ENCODE results near the gene LACTBL1.
"Not testable (repeated sequence)": the region's sequence is repeated elsewhere in the genome, so short reads cannot be mapped to it uniquely, and the experiment has no call there.

Gene LACTBL1

GRCh38 chr1:22976461-22977243 lies 4.0 kb upstream of the LACTBL1 start:
- peak; percentile 95 for DNase-seq

- no peak for DNase-seq
Measured at GRCh38 chr1:22976127-22976460, 3.4 kb upstream of the LACTBL1 start.

DNA sequence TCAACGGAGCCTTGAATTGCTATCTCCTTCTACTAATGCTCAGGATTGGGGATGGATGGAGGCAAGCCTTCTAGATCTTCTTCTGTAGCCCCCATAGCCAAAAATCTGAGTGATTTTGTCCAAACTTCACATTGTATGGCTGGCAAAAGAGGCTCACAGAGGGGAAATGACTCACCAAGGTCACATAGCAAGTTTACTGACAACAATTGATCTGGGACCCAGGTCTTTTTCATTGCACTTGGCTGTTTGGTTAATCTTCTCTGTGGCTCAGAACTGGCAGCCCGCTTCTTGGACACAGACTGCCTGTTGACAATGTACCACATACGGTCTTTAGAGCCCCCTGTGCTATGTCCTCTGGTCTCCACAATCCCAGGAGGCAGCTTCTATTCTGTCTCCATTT lies 3.0 kb upstream of the LACTBL1 start:
- peak; percentile 26 for DNase-seq

DNA sequence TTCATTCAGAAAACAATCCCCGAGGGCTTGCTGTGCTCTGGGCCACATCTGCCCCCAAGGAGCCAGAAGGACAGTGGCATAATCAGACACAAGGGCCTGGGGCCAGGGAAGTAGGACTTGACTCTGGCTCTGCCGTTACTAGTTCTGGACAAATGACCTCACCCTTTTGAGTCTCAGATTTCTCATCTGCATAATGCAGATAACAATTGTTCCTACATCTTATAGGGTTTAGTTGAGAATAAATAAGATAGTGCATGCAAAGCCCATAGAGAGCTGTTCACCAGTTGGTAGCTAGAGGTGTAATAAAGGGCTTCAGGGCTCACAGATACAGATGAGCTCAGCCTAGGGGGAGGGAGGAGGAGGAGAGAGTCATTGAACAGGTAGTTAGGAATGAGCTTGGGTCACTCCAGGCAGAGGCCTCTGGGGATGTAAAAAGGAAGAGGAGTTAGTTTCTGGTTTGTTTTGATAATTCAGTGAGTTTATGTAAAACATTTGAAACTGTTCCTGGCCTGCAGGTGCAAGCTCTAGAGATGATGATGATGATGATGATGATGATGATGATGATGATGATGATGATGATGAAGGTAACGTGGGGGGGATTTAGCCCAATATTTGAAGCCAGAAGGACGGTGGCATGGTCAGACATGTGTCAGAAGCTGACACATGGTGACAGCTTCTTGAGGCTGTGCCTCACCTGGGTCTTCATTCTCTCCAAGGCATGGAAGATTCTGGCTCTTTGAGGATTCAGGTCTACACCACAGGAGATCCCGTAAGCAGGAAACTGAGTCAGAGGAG lies 858 bp downstream of the LACTBL1 start:
- peak; percentile 73 for DNase-seq

DNA sequence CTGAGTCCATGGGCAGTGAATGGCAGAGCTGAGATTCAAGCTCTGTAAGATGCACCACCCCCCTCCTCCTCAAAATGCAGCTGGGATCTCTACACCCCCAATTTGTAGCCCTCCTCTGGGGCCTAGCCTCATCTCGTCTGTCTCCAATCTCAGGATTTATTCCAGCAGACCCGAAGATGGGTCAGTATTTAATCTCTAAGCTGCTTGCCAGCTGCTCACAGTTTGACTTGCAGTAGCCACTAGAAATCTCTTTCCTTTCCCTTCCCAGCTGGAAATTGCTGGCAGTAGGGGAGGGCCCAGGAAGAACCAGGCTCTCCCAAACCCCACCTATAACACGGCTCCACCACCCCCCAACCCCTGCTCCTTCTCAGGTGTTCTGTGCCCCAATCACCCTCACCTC lies 1.5 kb downstream of the LACTBL1 start:
- peak; percentile 98 for DNase-seq

GRCh38 chr1:22970096-22970495 lies 2.6 kb downstream of the LACTBL1 start:
- no peak for DNase-seq

DNA sequence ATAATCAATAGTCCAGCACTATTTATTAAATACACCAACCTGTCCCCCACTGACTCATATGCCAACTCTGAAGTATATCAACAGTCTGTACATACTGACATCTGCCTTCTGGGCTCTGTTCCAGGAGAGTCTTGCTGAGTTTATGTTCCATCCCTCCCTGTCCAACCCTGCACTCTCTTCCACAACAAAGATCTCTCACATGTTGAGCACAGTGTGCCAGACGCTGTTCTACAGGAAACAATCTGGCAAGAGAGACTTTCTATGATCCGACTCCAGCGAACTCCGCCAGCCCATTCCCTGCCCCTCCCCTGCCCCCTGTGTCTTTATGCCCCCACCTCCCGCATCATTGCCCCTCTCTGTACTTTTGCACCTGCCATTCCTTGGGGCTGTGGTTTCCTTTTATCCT lies 3.4 kb downstream of the LACTBL1 start:
- DNase-seq: peak; percentile 92

GRCh38 chr1:22967833-22968232 lies 4.8 kb downstream of the LACTBL1 start:
- DNase-seq: no peak

DNA sequence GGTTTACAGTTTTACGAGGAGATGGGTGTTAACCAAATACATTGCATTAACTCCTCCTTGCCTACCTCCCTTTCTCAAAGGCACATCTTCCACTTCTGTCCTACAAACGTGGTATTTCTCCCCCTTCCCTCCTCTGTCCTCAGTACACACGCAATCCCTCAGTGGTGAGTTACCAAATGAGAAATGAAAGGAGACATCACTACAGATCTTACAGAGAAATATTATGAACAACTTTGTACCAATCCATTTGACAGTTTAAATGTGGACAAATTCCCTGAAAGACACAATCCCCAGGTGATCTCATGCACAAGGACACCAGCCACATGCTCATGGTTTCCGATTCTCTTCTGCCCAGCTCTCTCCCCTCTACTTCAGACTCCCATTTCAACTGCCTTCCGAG lies 6.4 kb downstream of the LACTBL1 start:
- no peak for DNase-seq

DNA sequence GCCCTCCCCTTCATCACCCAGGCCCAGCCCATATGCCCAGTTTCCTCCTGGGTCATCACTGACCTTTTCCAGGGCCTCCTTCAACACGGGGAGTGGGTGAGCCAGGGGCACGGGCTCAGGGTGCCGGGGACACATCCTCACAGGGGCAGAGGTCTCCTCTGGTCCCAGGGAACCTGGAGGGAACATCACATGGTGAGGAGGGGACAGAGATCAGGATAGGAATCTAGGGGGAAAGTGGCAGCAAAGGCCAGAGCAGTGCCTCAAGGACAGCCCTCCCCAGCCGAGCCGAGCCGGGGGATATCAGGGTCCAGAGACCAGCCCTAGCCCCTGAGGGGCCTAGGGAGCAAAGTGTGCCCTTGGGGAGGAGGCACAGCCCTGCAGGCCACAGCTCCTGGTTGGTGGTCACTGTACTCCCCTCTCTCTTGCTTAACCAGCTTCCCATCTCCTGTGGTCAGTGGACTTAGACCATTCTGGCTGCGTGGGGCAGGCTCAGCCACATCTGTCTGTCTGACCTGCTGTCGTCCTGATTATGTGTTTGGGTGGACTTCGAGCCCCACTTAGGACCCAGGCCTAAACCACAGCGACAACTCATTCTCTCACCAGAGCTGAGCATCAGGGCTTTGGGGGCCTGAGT lies 9.5 kb downstream of the LACTBL1 start:
- no peak for DNase-seq

DNA sequence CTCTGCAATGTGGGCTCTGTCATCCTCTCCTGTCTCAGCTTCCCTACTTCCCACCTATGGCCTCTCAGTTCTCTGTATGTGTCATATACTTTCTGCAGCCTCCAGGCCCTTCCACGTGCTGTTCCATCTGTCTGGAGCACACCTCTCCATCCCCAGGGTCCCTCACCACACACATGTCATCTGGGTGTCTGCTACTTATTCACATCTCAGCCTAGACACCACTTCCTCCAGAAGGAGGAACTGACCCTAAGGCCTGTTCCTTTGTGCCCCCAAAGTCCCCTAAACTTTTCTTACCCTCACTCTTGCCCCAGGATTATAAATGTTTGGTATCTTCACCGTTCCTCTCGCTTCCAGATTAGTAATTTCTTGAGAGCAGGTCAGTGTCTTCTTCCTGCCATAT lies 10.1 kb downstream of the LACTBL1 start:
- DNase-seq: no peak

DNA sequence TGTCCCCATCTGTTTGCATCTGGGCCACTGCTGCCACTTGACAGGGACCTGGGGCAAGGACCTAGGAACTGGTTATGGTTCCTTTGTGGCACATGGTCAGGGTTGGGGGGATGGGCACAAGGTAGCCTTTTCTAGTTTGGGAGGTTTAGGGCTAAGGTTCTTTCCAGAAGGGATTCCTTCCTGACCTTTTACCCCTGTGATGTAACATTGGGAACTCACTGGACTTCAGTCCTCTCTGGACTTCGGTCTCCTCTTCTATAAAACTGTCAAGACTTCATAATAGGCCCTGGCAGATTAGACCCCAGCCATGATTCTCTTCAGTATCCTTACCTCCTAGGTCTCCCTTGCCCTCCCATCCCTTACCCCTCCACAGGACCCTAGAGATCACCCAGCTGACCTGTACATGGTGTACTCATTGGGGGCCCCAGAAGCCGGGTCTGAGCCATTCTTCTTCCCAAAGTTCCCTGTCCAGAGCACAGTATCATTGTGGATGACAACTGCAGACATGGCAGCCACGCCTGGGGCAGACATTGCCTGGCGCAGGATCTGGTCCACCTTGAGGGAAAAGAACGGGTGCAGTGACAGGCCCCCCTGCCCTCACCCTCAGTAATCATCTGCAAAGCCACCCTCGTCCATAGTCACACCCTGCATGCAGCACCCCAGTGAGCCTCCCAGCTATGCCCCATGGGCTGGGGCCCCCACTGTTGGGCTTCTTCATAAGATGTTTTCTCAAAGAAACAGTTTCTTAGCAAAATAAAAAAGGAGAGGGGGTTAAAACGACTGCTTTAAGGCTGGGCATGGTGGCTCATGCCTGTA lies 12.9 kb downstream of the LACTBL1 start:
- no peak for DNase-seq

GRCh38 chr1:22958556-22958955 lies 14.1 kb downstream of the LACTBL1 start:
- DNase-seq: no peak

GRCh38 chr1:22957066-22957465 lies 15.6 kb downstream of the LACTBL1 start:
- DNase-seq: no peak

DNA sequence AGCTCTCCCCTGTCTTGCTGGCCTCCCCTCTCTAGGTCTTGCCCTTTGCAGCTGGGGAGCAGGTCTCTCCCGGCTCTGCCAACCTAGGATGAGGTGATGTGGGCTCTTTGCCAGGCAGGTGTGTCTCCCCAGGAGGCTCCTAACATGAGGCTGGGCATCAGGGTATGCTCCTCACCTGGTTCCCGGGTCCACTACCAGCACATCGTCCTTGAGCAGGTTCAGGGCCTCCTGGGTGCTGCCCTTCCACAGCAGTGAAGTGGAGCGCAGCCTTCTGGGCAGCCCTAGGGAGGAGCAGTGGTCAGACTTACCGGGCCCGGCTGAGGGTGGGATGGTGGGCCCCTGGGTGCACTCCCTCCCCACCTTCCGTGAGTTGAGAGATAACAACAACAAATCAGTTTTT lies 17.5 kb downstream of the LACTBL1 start:
- no peak for DNase-seq

DNA sequence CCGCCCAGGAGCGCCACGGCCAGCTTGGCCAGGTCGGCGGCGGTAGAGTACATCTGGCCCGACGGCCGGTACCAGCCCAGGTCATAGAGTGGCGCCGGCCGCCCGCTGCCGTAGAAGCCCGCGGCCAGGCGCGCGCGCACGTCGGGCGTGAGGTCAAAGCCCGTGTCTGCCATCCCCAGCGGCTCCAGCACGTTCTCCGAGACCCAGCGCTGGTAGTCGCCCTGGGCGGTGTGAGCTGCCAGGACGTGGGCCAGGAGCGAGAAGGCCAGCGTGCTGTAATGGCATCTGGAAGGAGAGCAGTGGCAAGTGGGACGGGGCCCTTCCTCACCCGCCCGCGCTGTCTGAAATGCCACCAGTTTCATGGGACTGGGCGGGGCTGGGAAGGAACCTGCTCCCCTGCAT lies 18.9 kb downstream of the LACTBL1 start:
- no peak for DNase-seq

- DNase-seq: no peak
Measured at GRCh38 chr1:22953057-22953739, 19.5 kb downstream of the LACTBL1 start.

- DNase-seq: no peak
Measured at GRCh38 chr1:22952694-22953056, 20.0 kb downstream of the LACTBL1 start.

DNA sequence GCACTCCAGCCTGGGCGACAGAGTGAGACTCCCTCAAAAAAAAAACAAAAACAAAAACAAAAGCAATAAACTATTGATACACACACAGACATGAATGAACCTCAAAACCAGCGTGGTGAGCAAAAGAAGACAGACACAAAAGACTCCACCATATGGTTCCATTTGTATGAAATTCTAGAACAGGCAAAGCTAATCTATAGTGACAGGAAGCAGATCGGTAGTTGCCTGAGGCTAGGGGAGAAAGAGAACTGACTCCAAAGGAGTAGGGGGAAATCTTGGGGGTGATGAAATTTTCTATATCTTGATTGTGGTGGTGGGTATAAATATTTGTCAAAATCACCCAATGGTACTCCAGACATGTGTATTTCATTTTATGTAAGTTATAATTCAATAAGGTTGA lies 20.9 kb downstream of the LACTBL1 start:
- DNase-seq: no peak

DNA sequence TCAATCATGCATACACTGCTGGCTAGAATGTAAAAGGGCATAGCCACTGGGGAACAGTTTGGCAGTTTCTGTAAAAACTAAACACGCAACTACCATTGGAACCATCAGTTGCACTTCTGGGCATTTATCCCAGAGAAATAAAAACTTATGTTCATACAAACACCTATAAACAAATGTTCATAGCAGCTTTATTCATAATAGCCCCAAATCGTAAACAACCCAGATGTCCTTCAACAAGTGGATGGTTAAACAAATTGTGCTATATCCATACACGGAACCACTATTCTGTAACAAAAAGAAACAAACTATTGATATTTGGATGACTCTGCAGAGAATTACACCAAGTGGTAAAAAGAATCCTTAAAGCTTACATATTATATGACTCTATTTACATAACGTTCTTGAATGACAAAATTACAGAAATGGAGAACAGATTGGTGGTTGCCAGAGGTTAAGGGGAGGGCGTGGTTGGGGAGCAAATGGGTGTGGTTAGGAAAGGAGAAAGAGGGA lies 22.8 kb downstream of the LACTBL1 start:
- no peak for DNase-seq

GRCh38 chr1:22945171-22945570 lies 27.5 kb downstream of the LACTBL1 start:
- not testable (repeated sequence) for DNase-seq

DNA sequence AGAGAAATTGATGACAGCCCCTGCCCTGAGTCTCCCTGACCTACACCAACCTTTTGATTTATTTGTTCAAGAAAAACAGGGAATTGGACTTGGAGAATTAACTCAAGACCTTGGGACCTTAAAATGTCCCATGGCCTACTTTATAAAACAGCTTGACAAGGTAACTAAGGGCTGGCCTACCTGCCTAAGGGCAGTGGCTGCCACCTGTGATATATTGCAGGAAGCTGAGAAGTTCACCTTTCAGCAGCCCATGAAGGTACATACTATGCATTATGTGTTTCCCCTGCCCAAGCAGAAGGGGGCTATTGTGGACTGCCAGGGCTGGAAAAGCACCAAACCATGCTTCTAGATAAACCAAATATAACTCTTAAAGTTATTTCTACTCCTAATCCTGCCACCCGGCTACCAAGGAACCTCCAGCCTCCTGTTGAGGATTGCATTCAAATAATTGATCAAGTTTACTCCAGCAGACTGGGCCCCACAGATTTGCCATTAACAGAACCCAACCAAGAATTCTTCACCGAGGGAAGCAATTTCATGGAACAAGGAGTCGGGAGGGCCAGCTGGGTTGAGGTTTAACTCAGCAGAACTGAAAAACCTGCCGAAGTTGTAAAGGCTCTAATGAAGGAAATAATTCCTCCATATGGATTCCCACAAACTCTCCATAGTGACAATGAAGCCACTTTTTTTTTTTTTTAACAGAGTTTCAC lies 28.2 kb downstream of the LACTBL1 start:
- no peak for DNase-seq
